ENCODE measurements around the gene FMN1. TPM values are rescaled to one million over a fixed set of nuclear protein-coding genes. Genes with fewer than 3 reads are reported as not detected.
"Not testable (repeated sequence)": the region's sequence is repeated elsewhere in the genome, so short reads cannot be mapped to it uniquely, and the experiment has no call there.

Gene FMN1
- total RNA-seq, 1 experiment from 2014 or later: 25.8 TPM

DNA sequence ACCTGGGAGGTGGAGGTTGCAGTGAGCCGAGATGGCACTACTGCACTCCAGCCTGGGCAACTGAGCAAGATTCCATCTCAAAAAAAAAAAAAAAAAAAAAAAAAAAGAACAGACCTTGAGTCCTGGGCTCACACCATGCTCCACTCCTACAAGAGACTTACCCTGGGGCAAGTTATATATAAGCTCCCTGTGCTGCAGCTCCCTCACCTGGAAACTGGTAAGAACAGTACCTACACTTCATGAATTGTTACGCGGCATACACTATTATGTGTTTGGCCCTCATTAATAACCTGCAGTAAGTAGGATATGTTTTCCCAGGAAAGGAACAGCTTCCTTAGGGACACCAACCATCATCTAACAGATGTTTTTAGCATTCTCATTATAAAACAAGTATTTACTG is 119.6 kb downstream of the FMN1 start:
- H3K79me2 ChIP-seq (ENCODE audit: low read depth): no peaks in the 10 kb centered on the region

DNA sequence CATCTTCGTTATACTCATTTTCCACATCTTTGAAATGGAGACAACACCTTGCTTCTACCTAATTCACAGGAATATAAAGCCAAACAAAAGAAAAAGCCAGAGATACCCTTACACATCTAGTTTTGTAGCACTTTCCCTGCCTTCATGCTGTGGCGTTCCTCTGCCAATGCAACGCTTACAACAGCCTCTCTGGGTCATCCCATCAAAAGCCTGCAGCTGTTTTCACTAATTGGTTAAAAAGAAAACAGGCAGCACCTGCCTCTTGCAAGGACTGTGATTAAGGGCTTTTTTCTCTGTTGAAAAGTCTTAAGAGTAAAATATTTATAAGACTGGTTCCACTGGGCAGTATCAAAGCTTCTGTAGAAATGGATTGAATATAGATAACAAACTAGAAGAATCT is 120.3 kb downstream of the FMN1 start:
- Histone ChIP-seq H3F3A (ENCODE audit: insufficient read depth, low read depth) (peaks cover 4% of the 10 kb centered on the region), H3K9me2 (ENCODE audit: insufficient read depth) (no peaks in the 10 kb centered on the region), H3K27ac (no peak overlapping the region), H3K9me3 (ENCODE audit: insufficient read depth, low read depth) (no peaks in the 10 kb centered on the region), H3K79me2 (ENCODE audit: low read depth) (no peaks in the 10 kb centered on the region), H3K4me2 (no peak overlapping the region), H3K4me3 (no peak overlapping the region), H4K20me1 (ENCODE audit: insufficient read depth) (no peaks in the 10 kb centered on the region), H3K4me1 (replicated peaks; ENCODE audit: insufficient read depth) (peaks cover 6% of the 10 kb centered on the region), H3K36me3 (ENCODE audit: low read depth) (no peaks in the 10 kb centered on the region), H3K27me3 (ENCODE audit: insufficient read depth, low read depth) (no peaks in the 10 kb centered on the region), H2AFZ (no peak overlapping the region)
- no peak for DNase-seq
- ChIA-PET POLR2A (ENCODE audit: unreplicated experiment) (no interaction called here), CTCF (no interaction called here)
- no TSS peak for BruUV-seq (replicated peaks)
- intact Hi-C loops (cut with micrococcal nuclease; ENCODE audit: unreplicated experiment): no loop called here
- TF ChIP-seq, protein P1, sequence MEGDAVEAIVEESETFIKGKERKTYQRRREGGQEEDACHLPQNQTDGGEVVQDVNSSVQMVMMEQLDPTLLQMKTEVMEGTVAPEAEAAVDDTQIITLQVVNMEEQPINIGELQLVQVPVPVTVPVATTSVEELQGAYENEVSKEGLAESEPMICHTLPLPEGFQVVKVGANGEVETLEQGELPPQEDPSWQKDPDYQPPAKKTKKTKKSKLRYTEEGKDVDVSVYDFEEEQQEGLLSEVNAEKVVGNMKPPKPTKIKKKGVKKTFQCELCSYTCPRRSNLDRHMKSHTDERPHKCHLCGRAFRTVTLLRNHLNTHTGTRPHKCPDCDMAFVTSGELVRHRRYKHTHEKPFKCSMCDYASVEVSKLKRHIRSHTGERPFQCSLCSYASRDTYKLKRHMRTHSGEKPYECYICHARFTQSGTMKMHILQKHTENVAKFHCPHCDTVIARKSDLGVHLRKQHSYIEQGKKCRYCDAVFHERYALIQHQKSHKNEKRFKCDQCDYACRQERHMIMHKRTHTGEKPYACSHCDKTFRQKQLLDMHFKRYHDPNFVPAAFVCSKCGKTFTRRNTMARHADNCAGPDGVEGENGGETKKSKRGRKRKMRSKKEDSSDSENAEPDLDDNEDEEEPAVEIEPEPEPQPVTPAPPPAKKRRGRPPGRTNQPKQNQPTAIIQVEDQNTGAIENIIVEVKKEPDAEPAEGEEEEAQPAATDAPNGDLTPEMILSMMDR (conservative IDR thresholded peaks at IDR 0.05): no peak
- TF ChIP-seq EZH2 (IDR thresholded peaks at IDR 0.05; ENCODE audit: low read depth): no peak

More for the DNA sequence above, 119.6 kb downstream of the FMN1 start:
- intact Hi-C loops (cut with micrococcal nuclease; ENCODE audit: unreplicated experiment): no loop called here
- ChIA-PET CTCF (interaction anchor here (0.6 kb wide), 1 partner anchor 62 kb away, joined by 5 read pairs; no protein-coding TSS in a partner anchor), POLR2A (ENCODE audit: unreplicated experiment) (interaction anchor here (0.5 kb wide), 1 partner anchor 15 kb away, joined by 3 read pairs; no protein-coding TSS in a partner anchor)
- no TSS peak for BruUV-seq (replicated peaks)
- no peak overlapping the region for H3K4me2 ChIP-seq
- H3F3A ChIP-seq (ENCODE audit: insufficient read depth, low read depth): no peaks in the 10 kb centered on the region
- no peaks in the 10 kb centered on the region for H3K9me2 ChIP-seq (ENCODE audit: insufficient read depth)
- H3K27me3 ChIP-seq (ENCODE audit: insufficient read depth, low read depth): no peaks in the 10 kb centered on the region
- no peaks in the 10 kb centered on the region for H4K20me1 ChIP-seq (ENCODE audit: insufficient read depth)
- TF ChIP-seq, protein P1 (conservative IDR thresholded peaks at IDR 0.05): no peak
- TF ChIP-seq EZH2 (IDR thresholded peaks at IDR 0.05; ENCODE audit: low read depth): no peak
- no peaks in the 10 kb centered on the region for H3K9me3 ChIP-seq (ENCODE audit: insufficient read depth, low read depth)
- no peak overlapping the region for H2AFZ ChIP-seq
- no peak for DNase-seq
- no peaks in the 10 kb centered on the region for H3K4me1 ChIP-seq (replicated peaks; ENCODE audit: insufficient read depth)
- H3K36me3 ChIP-seq (ENCODE audit: low read depth): no peaks in the 10 kb centered on the region
- no peak overlapping the region for H3K27ac ChIP-seq
- no peak overlapping the region for H3K4me3 ChIP-seq

DNA sequence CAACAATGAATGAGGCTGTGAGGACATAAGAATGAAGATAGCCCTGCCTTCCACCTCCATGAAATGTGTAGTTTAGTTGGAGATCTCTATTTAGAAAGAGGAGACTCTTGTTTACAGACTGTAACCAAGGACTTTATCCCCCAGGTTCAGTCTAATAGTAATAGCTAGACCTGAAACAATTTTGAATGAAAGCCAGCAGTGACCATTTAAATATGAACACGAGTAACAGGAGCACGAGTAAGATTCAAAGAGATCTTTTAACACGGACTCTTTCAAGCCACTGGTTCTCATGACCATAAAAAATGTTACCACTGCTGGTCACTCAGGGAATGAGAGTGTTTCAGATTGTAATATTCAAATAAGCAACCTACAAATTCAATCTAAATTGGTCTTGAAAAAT is 123.1 kb downstream of the FMN1 start:
- peaks cover 7% of the 10 kb centered on the region for H3K79me2 ChIP-seq (ENCODE audit: low read depth)

DNA sequence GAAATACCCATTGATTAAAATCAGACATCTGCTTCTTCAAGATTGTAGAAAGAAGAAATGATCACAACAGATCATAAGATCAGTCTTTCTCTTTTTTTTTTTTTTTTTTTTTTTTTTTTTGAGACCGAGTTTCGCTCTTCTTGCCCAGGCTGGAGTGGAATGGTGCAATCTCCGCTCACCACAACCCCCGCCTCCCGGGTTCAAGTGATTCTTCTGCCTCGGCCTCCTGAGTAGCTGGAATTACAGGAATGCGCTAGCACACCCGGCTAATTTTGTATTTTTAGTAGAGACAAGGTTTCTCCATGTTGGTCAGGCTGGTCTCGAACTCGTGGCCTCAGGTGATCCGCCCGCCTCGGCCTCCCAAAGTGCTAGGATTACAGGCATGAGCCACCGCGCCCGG is 124.6 kb downstream of the FMN1 start:
- Histone ChIP-seq H3F3A (ENCODE audit: insufficient read depth, low read depth) (peaks cover 26% of the 10 kb centered on the region), H3K79me2 (ENCODE audit: low read depth) (peaks cover 22% of the 10 kb centered on the region), H3K4me1 (replicated peaks; ENCODE audit: insufficient read depth) (peaks cover 29% of the 10 kb centered on the region)
- CTCF ChIA-PET; H3K27ac ChIP-seq; H3K9me3 ChIP-seq (ENCODE audit: insufficient read depth, low read depth); H4K20me1 ChIP-seq (ENCODE audit: insufficient read depth); H2AFZ ChIP-seq; H3K9me2 ChIP-seq (ENCODE audit: insufficient read depth); POLR2A ChIA-PET (ENCODE audit: unreplicated experiment); H3K4me3 ChIP-seq; BruUV-seq (replicated peaks); H3K4me2 ChIP-seq; H3K27me3 ChIP-seq (ENCODE audit: insufficient read depth, low read depth); DNase-seq; H3K36me3 ChIP-seq (ENCODE audit: low read depth): not testable (repeated sequence)
- intact Hi-C loops (cut with micrococcal nuclease; ENCODE audit: unreplicated experiment): loop anchor here (2.0 to 5.0 kb wide), 4 partner anchors 55 to 408 kb away; no protein-coding TSS in a partner anchor

More for the DNA sequence above, 123.1 kb downstream of the FMN1 start:
- Histone ChIP-seq H3K36me3 (ENCODE audit: low read depth) (no peaks in the 10 kb centered on the region), H3K27me3 (ENCODE audit: insufficient read depth, low read depth) (no peaks in the 10 kb centered on the region), H3K9me3 (ENCODE audit: insufficient read depth, low read depth) (no peaks in the 10 kb centered on the region), H3K9me2 (ENCODE audit: insufficient read depth) (no peaks in the 10 kb centered on the region), H3K4me2 (no peak overlapping the region), H4K20me1 (ENCODE audit: insufficient read depth) (no peaks in the 10 kb centered on the region), H3K27ac (no peak overlapping the region), H2AFZ (no peak overlapping the region), H3K4me3 (no peak overlapping the region), H3F3A (ENCODE audit: insufficient read depth, low read depth) (peaks cover 26% of the 10 kb centered on the region), H3K4me1 (replicated peaks; ENCODE audit: insufficient read depth) (peaks cover 20% of the 10 kb centered on the region)
- no TSS peak for BruUV-seq (replicated peaks)
- CTCF ChIA-PET: no interaction called here
- DNase-seq: no peak
- POLR2A ChIA-PET (ENCODE audit: unreplicated experiment): interaction anchor here (0.7 kb wide), 1 partner anchor 10 kb away, joined by 7 read pairs; no protein-coding TSS in a partner anchor
- TF ChIP-seq EZH2 (IDR thresholded peaks at IDR 0.05; ENCODE audit: low read depth): no peak
- TF ChIP-seq, protein P1 (conservative IDR thresholded peaks at IDR 0.05): no peak
- intact Hi-C loops (cut with micrococcal nuclease; ENCODE audit: unreplicated experiment): no loop called here
